ENCODE data around the gene BACH2. TPM values are rescaled to one million over a fixed set of nuclear protein-coding genes. Genes with fewer than 3 reads are reported as not detected.

The BACH2 gene
- total RNA-seq, 4 donors from 2014 or later: 4.2 to 9.8 (median 5.8) TPM

- TF ChIP-seq POLR2AphosphoS5 (IDR thresholded peaks at IDR 0.05) (no peak), EP300 (IDR thresholded peaks at IDR 0.05) (no peak), CTCF (IDR thresholded peaks at IDR 0.05) (no peak), POLR2A (IDR thresholded peaks at IDR 0.05; ENCODE audit: low read depth) (no peak)
- Histone ChIP-seq H3K4me3 (no peak overlapping the region), H3K4me1 (peaks cover 5 to 71% (median 52%) of the 10 kb centered on the region in 4 donors), H3K27ac (replicated peaks in 1 of 4) (no peak overlapping the region), H3K36me3 (no peaks in the 10 kb centered on the region), H3K27me3 (no peaks in the 10 kb centered on the region), H3K9me3 (no peaks in the 10 kb centered on the region)
- intact Hi-C loops (cut with DNase I): no loop called here
- 73% methylated on average over 5 of the region's 5 CpGs for WGBS
- DNase-seq (ENCODE audit: extremely low spot score): no peak
Observed at GRCh38 chr6:90158936-90159335, 137.7 kb downstream of the BACH2 start.

GRCh38 chr6:90157441-90157840 lies 139.2 kb downstream of the BACH2 start:
- Histone ChIP-seq H3K27ac (replicated peaks in 1 of 4) (no peak overlapping the region), H3K4me1 (peaks cover 5 to 73% (median 58%) of the 10 kb centered on the region in 4 donors), H3K27me3 (no peaks in the 10 kb centered on the region), H3K4me3 (no peak overlapping the region), H3K9me3 (no peaks in the 10 kb centered on the region), H3K36me3 (no peaks in the 10 kb centered on the region)
- WGBS: 94% methylated on average over 7 of the region's 7 CpGs
- intact Hi-C loops (cut with DNase I): no loop called here
- DNase-seq (ENCODE audit: extremely low spot score): no peak
- TF ChIP-seq POLR2A (IDR thresholded peaks at IDR 0.05; ENCODE audit: low read depth) (no peak), CTCF (IDR thresholded peaks at IDR 0.05) (no peak), POLR2AphosphoS5 (IDR thresholded peaks at IDR 0.05) (no peak), EP300 (IDR thresholded peaks at IDR 0.05) (no peak)

- no peak for TF ChIP-seq CTCF (IDR thresholded peaks at IDR 0.05)
- no peak for TF ChIP-seq EP300 (IDR thresholded peaks at IDR 0.05)
- TF ChIP-seq POLR2A (IDR thresholded peaks at IDR 0.05; ENCODE audit: low read depth): no peak
- no peak for TF ChIP-seq POLR2AphosphoS5 (IDR thresholded peaks at IDR 0.05)
- H3K9me3 ChIP-seq: no peaks in the 10 kb centered on the region
- no peak for DNase-seq (ENCODE audit: extremely low spot score)
- H3K36me3 ChIP-seq: no peaks in the 10 kb centered on the region
- peaks cover 5 to 77% (median 62%) of the 10 kb centered on the region in 4 donors for H3K4me1 ChIP-seq
- no peak overlapping the region for H3K27ac ChIP-seq (replicated peaks in 1 of 4)
- H3K4me3 ChIP-seq: no peak overlapping the region
- H3K27me3 ChIP-seq: no peaks in the 10 kb centered on the region
- 74% methylated on average over 5 of the region's 5 CpGs for WGBS
- intact Hi-C loops (cut with DNase I): no loop called here
Observed at GRCh38 chr6:90156861-90157260, 139.8 kb downstream of the BACH2 start.

GRCh38 chr6:90154755-90155470 lies 141.7 kb downstream of the BACH2 start:
- peak; percentile 29 to 69 for TF ChIP-seq POLR2AphosphoS5 (IDR thresholded peaks at IDR 0.05)
- no peak for TF ChIP-seq CTCF (IDR thresholded peaks at IDR 0.05)
- peak overlapping the region in 2 of 4 donors; percentile 3 to 11 for H3K4me3 ChIP-seq
- peaks cover under 1 to 69% (median 52%) of the 10 kb centered on the region in 4 donors for H3K4me1 ChIP-seq
- no peaks in the 10 kb centered on the region for H3K9me3 ChIP-seq
- H3K27me3 ChIP-seq: no peaks in the 10 kb centered on the region
- intact Hi-C loops (cut with DNase I): no loop called here
- H3K36me3 ChIP-seq: no peaks in the 10 kb centered on the region
- DNase-seq (ENCODE audit: extremely low spot score): no peak
- peak overlapping the region; percentile 62 to 79 (median 77) for H3K27ac ChIP-seq (replicated peaks in 1 of 4)
- 48% methylated on average over 8 of the region's 8 CpGs for WGBS
